Stomach (tissue), 4 donors: ENCODE results near the gene RNPEPL1.

ENCODE experiments used
- POLR2A ChIP-seq, 4 donors: fragments of 450-650 bp; IDR thresholded peaks; one replicate each; pipeline ENCODE4 v1.6.1; 2016; ENCODE audit warnings: antibody characterized with exemption in 4 of 4, control low read depth in 2 of 4, mild to moderate bottlenecking in 1 of 4, moderate library complexity in 1 of 4
- TF ChIP-seq, protein P1 (sequence below), 7 experiments: fragments of 450-650 bp in 4 of 7; fragments of 200-600 bp in 3 of 7; sonication (generic) in 3 of 7; IDR thresholded peaks; one replicate each; pipeline ENCODE4 v1.5.1; 2016 to 2019; ENCODE audit warnings: antibody characterized with exemption in 7 of 7, control low read depth in 2 of 7, mild to moderate bottlenecking in 1 of 7

DNA sequence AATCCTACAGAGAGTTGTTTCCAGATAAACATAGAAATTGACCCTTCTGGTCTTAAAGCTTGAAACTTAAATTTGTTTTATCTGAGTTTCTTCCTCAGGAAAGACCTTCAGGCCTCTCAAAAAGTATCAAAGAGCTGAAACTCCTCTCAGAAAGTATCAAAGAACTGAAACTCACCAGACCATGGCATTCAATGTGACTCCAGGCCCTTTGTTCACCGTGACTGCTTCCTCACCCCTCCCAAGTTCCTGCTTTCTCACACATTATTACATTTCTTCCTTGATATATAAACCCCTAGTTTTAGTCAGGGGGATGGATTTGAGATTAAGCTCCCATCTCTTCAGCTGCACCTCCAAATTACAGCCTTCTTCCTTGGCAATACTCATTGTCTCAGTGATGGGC lies 16.5 kb upstream of the RNPEPL1 start:
- TF ChIP-seq, protein P1, sequence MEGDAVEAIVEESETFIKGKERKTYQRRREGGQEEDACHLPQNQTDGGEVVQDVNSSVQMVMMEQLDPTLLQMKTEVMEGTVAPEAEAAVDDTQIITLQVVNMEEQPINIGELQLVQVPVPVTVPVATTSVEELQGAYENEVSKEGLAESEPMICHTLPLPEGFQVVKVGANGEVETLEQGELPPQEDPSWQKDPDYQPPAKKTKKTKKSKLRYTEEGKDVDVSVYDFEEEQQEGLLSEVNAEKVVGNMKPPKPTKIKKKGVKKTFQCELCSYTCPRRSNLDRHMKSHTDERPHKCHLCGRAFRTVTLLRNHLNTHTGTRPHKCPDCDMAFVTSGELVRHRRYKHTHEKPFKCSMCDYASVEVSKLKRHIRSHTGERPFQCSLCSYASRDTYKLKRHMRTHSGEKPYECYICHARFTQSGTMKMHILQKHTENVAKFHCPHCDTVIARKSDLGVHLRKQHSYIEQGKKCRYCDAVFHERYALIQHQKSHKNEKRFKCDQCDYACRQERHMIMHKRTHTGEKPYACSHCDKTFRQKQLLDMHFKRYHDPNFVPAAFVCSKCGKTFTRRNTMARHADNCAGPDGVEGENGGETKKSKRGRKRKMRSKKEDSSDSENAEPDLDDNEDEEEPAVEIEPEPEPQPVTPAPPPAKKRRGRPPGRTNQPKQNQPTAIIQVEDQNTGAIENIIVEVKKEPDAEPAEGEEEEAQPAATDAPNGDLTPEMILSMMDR (IDR thresholded peaks at IDR 0.05): no peak
- TF ChIP-seq POLR2A (IDR thresholded peaks at IDR 0.05): no peak
